Retinal pigment epithelial cell (primary cell): Measurements from ENCODE around the gene GRIP1.
A peak's percentile ranks its signal among the peaks of the same experiment; 100 is the strongest.

ENCODE experiments used
- DNase-seq: peaks from one replicate; pipeline ENCODE4 v3.0.0-alpha.2; 2010; ENCODE audit warnings: low read depth
- H3K4me3 ChIP-seq: 2 replicates; pipeline ENCODE4 v1.5.1; 2011; ENCODE audit warnings: mild to moderate bottlenecking, low read length, control low read depth, moderate library complexity
- TF ChIP-seq, protein P1 (sequence below): conservative IDR thresholded peaks from 2 replicates; pipeline ENCODE4 v1.5.1; 2011; ENCODE audit warnings: low read depth, low read length, control low read depth, inconsistent platforms

The GRIP1 gene

DNA sequence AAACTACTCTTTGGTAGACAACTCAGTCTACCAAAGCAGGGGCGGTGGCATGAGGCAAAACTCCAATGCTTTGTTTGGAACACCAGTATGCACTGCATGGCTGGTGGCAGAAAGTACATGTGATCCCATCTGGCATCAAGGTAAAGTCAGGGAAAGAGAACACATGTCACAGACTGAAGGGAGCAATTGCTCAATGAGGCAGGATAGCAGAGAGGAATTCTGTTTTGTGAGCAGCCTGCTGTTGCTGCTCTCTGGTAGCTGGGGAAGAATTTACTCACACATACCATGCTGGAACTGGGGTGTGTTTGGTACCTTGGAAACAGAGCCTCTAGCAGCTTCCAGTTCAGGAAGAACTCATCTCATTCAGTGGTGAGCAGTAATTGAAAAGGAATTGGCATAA, 291.8 kb downstream of the GRIP1 start:
- no peak for DNase-seq
- TF ChIP-seq, protein P1, sequence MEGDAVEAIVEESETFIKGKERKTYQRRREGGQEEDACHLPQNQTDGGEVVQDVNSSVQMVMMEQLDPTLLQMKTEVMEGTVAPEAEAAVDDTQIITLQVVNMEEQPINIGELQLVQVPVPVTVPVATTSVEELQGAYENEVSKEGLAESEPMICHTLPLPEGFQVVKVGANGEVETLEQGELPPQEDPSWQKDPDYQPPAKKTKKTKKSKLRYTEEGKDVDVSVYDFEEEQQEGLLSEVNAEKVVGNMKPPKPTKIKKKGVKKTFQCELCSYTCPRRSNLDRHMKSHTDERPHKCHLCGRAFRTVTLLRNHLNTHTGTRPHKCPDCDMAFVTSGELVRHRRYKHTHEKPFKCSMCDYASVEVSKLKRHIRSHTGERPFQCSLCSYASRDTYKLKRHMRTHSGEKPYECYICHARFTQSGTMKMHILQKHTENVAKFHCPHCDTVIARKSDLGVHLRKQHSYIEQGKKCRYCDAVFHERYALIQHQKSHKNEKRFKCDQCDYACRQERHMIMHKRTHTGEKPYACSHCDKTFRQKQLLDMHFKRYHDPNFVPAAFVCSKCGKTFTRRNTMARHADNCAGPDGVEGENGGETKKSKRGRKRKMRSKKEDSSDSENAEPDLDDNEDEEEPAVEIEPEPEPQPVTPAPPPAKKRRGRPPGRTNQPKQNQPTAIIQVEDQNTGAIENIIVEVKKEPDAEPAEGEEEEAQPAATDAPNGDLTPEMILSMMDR, result no peak
- no peak overlapping the region for H3K4me3 ChIP-seq

- TF ChIP-seq, protein P1, result no peak
- no peak overlapping the region for H3K4me3 ChIP-seq
- DNase-seq, result no peak
Measured at GRCh38 chr12:66380769-66381535, 297.9 kb downstream of the GRIP1 start.

- DNase-seq, result no peak
- TF ChIP-seq, protein P1, result no peak
- H3K4me3 ChIP-seq, result no peak overlapping the region
Measured at GRCh38 chr12:66379616-66380015, 299.3 kb downstream of the GRIP1 start.

DNA sequence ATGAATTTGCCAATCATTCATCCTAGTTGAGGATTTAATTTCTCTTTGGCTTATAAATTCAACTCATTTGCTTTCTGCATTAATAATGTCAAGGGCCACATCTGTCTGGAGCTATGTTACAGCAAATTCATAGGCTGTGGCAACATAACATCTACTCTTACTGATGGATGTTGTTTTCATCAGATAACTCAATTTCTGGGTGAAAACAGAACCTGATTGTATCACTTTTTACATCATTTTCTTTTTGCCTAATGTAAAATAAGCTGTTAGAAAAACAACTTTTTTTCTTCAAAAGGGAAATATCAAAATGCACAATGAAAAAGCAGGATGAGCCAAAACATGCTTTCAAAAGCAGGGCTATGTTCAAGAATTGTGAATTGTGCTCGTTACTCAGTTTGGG, 303.3 kb downstream of the GRIP1 start:
- H3K4me3 ChIP-seq, result no peak overlapping the region
- no peak for DNase-seq
- TF ChIP-seq, protein P1, result no peak

GRCh38 chr12:66371982-66372381, 306.9 kb downstream of the GRIP1 start:
- H3K4me3 ChIP-seq, result no peak overlapping the region
- DNase-seq, result no peak
- TF ChIP-seq, protein P1, result no peak

DNA sequence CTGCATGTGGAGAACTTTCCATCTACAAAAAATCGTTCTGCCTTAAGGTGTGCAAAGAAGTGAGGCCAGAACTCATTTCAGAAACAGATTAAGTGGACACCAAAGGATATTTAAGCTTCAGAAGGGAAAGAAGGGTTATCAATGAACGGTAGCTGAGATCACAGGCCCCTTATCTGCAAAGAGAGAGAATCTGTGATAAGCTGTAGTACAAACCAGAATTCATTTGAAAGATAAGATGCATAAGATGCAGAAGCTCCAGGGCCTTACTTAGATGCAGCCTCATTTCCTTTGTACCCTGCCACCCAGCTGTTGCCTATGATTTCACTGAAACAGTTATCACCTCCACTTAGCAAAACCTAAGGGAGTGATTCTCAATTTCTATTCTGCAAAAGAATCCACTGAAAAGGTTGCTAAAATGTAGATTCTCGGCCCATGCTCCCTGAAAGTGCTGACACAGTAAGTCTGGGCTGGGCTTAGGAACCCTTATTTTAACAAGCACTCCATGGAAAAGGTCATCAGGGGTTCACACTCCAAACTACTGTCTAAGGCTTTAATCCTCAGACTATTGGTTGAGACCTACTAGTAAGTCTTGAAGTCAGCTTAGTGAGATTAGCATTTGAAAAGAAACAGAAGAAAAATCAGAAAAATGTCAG, 311.7 kb downstream of the GRIP1 start:
- peak; percentile 48 for DNase-seq
- TF ChIP-seq, protein P1, result no peak

More for the DNA sequence above, 311.7 kb downstream of the GRIP1 start:
- H3K4me3 ChIP-seq, result no peak overlapping the region
